Spinal cord (tissue), 10 donors: ENCODE data around the gene FRMD5. TPM values are rescaled to one million over a fixed set of nuclear protein-coding genes. Genes with fewer than 3 reads are reported as not detected.
A peak's percentile ranks its signal among the peaks of the same experiment; 100 is the strongest.

ENCODE experiments used
- DNase-seq, 6 donors: peaks; one replicate each; pipeline versions ENCODE4 v3.0.0 to v3.0.0-alpha.2; 2013 to 2015; ENCODE audit warnings: low spot score in 6 of 6, low read depth in 4 of 6
- H3K27ac ChIP-seq: one replicate; pipeline ENCODE4 v1.5.1; 2013; ENCODE audit warnings: low read depth, low read length, control low read depth
- H3K27me3 ChIP-seq: one replicate; pipeline ENCODE4 v1.6.1; 2013; ENCODE audit warnings: low read length; ENCODE audit not compliant: control insufficient read depth, insufficient read depth
- H3K36me3 ChIP-seq: one replicate; pipeline ENCODE4 v1.6.1; 2013; ENCODE audit warnings: low read length; ENCODE audit not compliant: control insufficient read depth, insufficient read depth
- H3K4me1 ChIP-seq: one replicate; pipeline ENCODE4 v1.6.1; 2013; ENCODE audit warnings: low read length; ENCODE audit not compliant: control insufficient read depth, insufficient read depth
- H3K4me3 ChIP-seq: one replicate; pipeline ENCODE4 v1.5.1; 2013; ENCODE audit warnings: low read depth, low read length, control low read depth
- H3K9me3 ChIP-seq: one replicate; pipeline ENCODE4 v1.6.1; 2013; ENCODE audit warnings: low read length; ENCODE audit not compliant: control insufficient read depth, insufficient read depth
- WGBS: methylation state at CpG from one replicate; pipeline ENCODE4 v1.1.5; 2013; ENCODE audit warnings: missing lambda C conversion rate; ENCODE audit not compliant: insufficient coverage; 5-methylcytosine and 5-hydroxymethylcytosine counted together
- polyA plus RNA-seq, 2 donors: library from polyadenylated mRNA; unstranded; fragments of 120-200 nt; gene quantifications; one replicate each; pipeline ENCODE4 v1.2.1, GENCODE V29; 2013; ENCODE audit not compliant: insufficient read length in 2 of 2
- total RNA-seq, 2 donors: library from RNA; depleted of rRNA in 1 of 2; stranded (reverse); fragments of 120-200 nt in 1 of 2; fragments of >200 nt in 1 of 2; gene quantifications; one replicate each; pipeline versions ENCODE4 v1.2.3 to v1.2.4, GENCODE V29; 2013 to 2014
- donor health status: healthy.

FRMD5 gene
- total and polyA plus RNA-seq, 4 donors, result 8.9 to 25.9 (median 20.2) TPM

DNA sequence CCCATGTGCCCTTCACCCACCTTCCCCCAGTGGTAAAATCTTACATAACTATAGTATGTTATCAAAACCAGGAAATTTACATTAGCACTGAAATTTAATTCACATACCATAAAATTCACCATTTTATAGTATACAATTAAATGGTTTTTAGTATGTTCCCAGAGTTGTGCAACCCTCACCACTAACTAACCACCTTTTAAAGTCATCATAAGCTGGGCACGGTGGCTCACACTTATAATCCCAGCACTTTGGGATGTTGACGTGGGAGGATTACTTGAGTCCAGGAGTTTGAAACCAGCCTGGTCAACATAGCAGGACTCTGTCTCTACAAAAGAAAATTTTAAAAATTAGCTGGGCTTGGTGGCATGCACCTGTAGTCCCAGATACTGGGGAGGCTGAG lies 13.7 kb downstream of the FRMD5 start:
- DNase-seq, result no peak
- Histone ChIP-seq H3K4me1 (no peaks in the 10 kb centered on the region), H3K27me3 (no peaks in the 10 kb centered on the region), H3K4me3 (no peak overlapping the region), H3K9me3 (no peaks in the 10 kb centered on the region), H3K36me3 (no peaks in the 10 kb centered on the region), H3K27ac (no peak overlapping the region)
- no CpG with 5 or more reads among the region's 2 CpGs for whole genome bisulfite sequencing

DNA sequence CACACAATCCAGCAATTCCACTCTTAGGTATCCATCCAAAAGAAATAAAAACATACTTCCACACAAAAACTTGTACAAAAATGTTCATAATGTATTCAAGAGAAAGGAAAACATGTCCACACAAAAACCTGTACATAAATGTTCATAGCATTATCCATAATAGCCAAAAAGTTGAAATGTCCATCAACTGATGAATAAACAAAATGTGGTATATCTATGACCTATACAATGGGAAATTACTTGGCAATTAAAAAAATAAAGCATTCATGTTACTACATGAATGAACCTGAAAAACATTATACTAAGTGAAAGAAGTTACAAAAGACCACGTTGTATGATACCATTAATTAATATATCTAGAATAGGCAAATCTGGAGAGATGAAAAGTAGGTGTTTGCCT lies 17.9 kb downstream of the FRMD5 start:
- no CpG with 5 or more reads among the region's 1 CpG for WGBS
- Histone ChIP-seq H3K27ac (no peak overlapping the region), H3K36me3 (no peaks in the 10 kb centered on the region), H3K4me3 (no peak overlapping the region), H3K27me3 (no peaks in the 10 kb centered on the region), H3K4me1 (no peaks in the 10 kb centered on the region), H3K9me3 (no peaks in the 10 kb centered on the region)
- no peak for DNase-seq

DNA sequence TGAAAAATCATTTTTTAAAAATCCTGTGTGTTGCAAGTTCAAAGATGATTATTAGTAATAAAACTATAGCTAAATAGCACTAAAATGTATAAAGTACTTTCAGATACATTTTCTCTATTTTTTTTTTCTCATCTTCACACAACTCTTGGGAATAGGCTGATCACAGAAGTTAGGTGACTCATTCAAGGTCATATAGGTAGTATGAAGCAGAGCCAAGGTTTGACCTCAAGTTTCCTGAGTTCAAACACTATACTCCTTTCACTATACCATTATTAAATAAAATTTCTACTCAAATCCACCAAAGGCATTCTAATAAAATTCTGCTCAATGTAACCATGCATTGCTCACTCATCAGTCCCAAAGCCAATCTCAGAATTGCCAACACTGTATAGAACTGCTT lies 21.3 kb downstream of the FRMD5 start:
- H3K27ac ChIP-seq, result no peak overlapping the region
- DNase-seq, result no peak
- H3K27me3 ChIP-seq, result no peaks in the 10 kb centered on the region
- no peak overlapping the region for H3K4me3 ChIP-seq
- no peaks in the 10 kb centered on the region for H3K9me3 ChIP-seq
- H3K36me3 ChIP-seq, result no peaks in the 10 kb centered on the region
- H3K4me1 ChIP-seq, result no peaks in the 10 kb centered on the region

DNA sequence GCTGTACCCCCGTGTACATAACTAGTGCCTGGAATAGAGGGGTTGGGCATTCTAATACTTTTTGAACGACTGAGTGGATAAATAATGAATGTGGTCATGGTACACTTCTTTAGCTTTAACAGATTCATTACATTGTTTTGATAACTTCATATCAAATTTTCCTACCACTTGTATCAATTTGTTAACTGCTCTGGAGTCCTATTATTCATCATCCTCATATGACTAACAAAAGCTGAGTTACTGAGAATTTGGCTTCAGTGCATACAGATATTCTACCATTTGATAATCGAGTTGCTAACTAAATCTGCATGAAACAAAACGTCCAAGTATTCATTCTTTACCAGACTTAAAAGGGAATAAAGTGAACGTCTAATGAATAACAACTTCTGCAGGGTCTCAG lies 31.7 kb downstream of the FRMD5 start:
- 100% methylated on average over 1 of the region's 5 CpGs for WGBS

DNA sequence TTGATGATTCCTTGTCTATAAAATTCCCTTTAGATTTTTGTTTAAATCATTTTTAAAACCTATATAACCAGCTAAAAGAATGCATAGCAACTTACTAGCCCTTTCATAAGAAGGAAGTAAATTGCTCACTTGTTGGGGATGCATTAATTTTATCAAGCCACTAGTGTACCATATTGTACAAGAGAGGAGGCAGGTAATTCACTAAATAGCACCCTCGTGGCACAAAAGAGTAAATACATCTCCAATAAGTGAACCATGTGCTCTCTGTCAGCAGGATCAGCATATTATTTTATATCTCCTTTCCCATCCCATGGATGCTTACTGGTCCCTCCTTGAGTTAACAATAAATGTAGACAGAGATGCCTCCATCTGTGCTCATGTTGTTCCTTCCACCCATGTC lies 34.3 kb downstream of the FRMD5 start:
- WGBS, result no CpG with 5 or more reads among the region's 1 CpG
- H3K27me3 ChIP-seq, result no peaks in the 10 kb centered on the region
- DNase-seq, result peak in 2 of 6 donors; percentile 2 to 82
- H3K9me3 ChIP-seq, result no peaks in the 10 kb centered on the region
- no peaks in the 10 kb centered on the region for H3K4me1 ChIP-seq
- H3K36me3 ChIP-seq, result no peaks in the 10 kb centered on the region
- H3K4me3 ChIP-seq, result no peak overlapping the region
- H3K27ac ChIP-seq, result no peak overlapping the region

More for the DNA sequence above, 31.7 kb downstream of the FRMD5 start:
- no peaks in the 10 kb centered on the region for H3K36me3 ChIP-seq
- H3K4me3 ChIP-seq, result no peak overlapping the region
- no peaks in the 10 kb centered on the region for H3K9me3 ChIP-seq
- H3K4me1 ChIP-seq, result no peaks in the 10 kb centered on the region
- no peak for DNase-seq
- no peaks in the 10 kb centered on the region for H3K27me3 ChIP-seq
- no peak overlapping the region for H3K27ac ChIP-seq

DNA sequence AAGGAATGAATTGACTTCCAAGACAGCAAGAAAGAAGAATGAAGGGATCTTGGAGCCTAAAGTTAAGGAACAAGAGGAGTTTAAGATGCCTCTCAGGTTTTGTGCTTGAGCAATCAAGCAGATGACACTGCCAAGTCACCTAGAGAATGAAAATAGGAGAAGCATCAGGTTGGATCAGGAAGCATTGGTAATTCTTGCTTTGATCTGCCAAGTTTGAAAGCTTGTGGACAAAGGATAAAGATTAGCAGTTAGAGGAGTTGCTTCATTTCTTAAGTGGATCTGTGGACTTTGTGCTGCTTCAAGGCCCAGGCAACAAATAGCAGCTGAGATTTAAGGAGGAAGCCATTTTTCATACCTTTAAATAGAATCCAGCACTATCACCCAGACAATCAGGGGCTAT lies 35.6 kb downstream of the FRMD5 start:
- no peak overlapping the region for H3K27ac ChIP-seq
- no peak for DNase-seq
- no peaks in the 10 kb centered on the region for H3K4me1 ChIP-seq
- H3K27me3 ChIP-seq, result no peaks in the 10 kb centered on the region
- H3K36me3 ChIP-seq, result no peaks in the 10 kb centered on the region
- H3K9me3 ChIP-seq, result no peaks in the 10 kb centered on the region
- H3K4me3 ChIP-seq, result no peak overlapping the region

DNA sequence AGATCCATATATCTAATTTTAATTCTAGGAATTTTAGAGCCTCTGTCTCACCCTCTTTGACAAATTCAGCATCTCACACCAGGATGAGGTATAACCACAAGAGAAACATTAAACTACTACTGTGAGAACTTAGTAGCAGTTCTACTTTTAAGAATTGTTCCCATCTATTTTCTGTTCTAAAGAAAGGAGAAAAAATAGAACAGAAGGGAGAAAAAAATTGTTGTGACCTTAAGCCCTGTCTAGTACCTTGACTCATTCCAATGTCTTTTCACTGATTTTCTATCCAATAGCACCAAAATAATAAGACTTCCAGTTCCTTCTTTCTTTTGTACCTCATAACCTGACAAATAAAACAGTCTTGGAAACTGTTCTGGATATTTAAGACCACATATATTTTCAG lies 37.0 kb downstream of the FRMD5 start:
- no peak overlapping the region for H3K4me3 ChIP-seq
- no peaks in the 10 kb centered on the region for H3K9me3 ChIP-seq
- no peaks in the 10 kb centered on the region for H3K36me3 ChIP-seq
- no peaks in the 10 kb centered on the region for H3K27me3 ChIP-seq
- no peak for DNase-seq
- no peak overlapping the region for H3K27ac ChIP-seq
- no peaks in the 10 kb centered on the region for H3K4me1 ChIP-seq

DNA sequence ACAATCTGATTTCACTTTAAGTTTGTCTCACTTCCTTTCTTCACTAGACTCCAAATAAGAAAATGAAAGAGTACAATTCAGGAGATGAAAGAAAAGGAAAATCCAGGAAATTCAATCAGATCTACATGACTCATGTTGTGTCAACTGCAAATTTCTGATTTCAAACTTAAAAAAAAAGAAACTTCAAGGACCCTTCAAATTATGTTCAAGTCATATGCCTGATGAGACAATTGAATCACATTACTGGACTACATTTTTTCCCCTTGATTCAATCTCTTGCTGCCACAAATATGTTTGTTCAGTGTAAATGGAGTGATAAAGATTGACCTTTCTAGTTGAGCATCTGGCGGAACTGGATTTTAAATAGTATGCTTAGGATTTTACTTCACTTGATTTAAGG lies 37.4 kb downstream of the FRMD5 start:
- no peaks in the 10 kb centered on the region for H3K4me1 ChIP-seq
- no peak overlapping the region for H3K27ac ChIP-seq
- no peak overlapping the region for H3K4me3 ChIP-seq
- no peaks in the 10 kb centered on the region for H3K27me3 ChIP-seq
- no peaks in the 10 kb centered on the region for H3K36me3 ChIP-seq
- H3K9me3 ChIP-seq, result no peaks in the 10 kb centered on the region
- no peak for DNase-seq
- no CpG with 5 or more reads among the region's 1 CpG for WGBS

DNA sequence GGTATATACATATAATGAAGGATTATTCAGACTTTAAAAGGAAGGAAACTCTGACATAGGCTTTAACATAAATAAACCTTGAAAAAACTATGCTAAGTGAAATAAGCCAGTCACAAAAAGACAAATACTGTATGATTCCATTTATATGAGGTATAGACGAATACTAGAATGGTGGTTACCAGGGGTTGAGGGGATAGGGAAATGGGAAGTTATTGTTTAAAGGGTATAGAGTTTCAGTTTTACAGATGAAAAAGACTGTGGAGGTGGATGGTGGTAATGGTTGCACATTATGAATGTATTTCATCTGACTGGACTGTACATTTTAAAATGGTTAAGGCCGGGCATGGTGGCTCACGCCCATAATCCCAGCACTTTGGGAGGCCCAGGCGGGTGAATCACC lies 41.7 kb downstream of the FRMD5 start:
- DNase-seq, result no peak
- H3K4me3 ChIP-seq, result no peak overlapping the region
- H3K4me1 ChIP-seq, result no peaks in the 10 kb centered on the region
- no peak overlapping the region for H3K27ac ChIP-seq
- H3K27me3 ChIP-seq, result no peaks in the 10 kb centered on the region
- WGBS, result 96% methylated on average over 4 of the region's 4 CpGs
- H3K36me3 ChIP-seq, result no peaks in the 10 kb centered on the region
- H3K9me3 ChIP-seq, result no peaks in the 10 kb centered on the region

DNA sequence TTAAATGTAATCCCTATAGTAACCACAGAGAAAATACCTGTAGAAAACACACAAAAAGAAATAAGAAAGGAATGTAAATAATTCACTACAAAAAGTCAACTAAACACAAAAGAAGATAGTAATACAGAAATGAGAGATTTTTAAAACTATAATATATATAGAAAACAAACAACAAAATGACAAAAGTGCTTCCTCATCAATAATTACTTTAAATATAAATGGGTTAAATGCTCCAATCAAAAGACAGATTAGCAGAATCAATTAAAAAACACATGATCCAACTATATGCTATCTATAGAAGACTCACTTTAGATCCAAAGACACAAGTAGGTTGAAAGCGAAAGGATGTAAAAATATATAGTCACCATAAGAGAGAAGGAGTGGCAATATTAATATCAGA lies 45.8 kb downstream of the FRMD5 start:
- no peak overlapping the region for H3K27ac ChIP-seq
- H3K36me3 ChIP-seq, result no peaks in the 10 kb centered on the region
- H3K27me3 ChIP-seq, result no peaks in the 10 kb centered on the region
- no peaks in the 10 kb centered on the region for H3K4me1 ChIP-seq
- no CpG with 5 or more reads among the region's 1 CpG for WGBS
- no peak overlapping the region for H3K4me3 ChIP-seq
- H3K9me3 ChIP-seq, result no peaks in the 10 kb centered on the region
- no peak for DNase-seq

DNA sequence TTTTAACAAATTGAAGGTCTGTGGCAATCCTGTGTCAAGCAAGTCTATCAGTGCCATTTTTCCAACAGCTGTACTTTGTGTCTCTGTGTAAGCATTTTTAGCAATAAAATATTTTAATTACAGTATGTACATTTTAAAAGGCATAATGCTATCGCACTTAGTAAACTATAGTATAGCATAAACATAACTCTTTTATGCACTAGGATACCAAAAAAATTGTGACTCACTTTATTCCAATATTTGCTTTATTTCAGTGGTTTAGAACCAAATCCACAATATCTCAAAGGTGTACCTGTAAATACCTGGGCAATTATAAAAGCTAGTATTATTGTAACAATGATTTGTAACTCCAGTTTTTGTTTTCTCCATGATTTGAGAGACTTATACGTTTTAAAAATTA lies 46.5 kb downstream of the FRMD5 start:
- Histone ChIP-seq H3K9me3 (no peaks in the 10 kb centered on the region), H3K27ac (no peak overlapping the region), H3K27me3 (no peaks in the 10 kb centered on the region), H3K36me3 (no peaks in the 10 kb centered on the region), H3K4me1 (no peaks in the 10 kb centered on the region), H3K4me3 (no peak overlapping the region)
- WGBS, result no CpG with 5 or more reads among the region's 2 CpGs
- no peak for DNase-seq
